NCI-H2227 (cell line): ENCODE measurements around the gene ZDHHC16.

Source experiments
- DNase-seq: peaks from one replicate; lab custom pipeline; 2025; ENCODE audit not compliant: unreplicated experiment; lab: John Stamatoyannopoulos, UW

The ZDHHC16 gene

GRCh38 chr10:97506199-97506991 lies 60.4 kb downstream of the ZDHHC16 start:
- DNase-seq: no peak
